Measurements from ENCODE around the gene RNF167.
A peak's percentile ranks its signal among the peaks of the same experiment; 100 is the strongest.

The RNF167 gene

GRCh38 chr17:4939796-4940554 lies at the start of gene RNF167, which contains the start of gene SLC25A11:
RNF167 (plus strand) TSS chr17:4940268; CDS start chr17:4940910, 642 bp downstream.
SLC25A11 (minus strand) TSS chr17:4940046; CDS start chr17:4939910, 136 bp downstream.
- peak; percentile 98 to 99 (median 98) for DNase-seq

GRCh38 chr17:4891411-4892410 lies 48.4 kb upstream of the RNF167 start:
- no peak for DNase-seq

- no peak for DNase-seq
These were observed 47.4 kb upstream of the RNF167 start for GRCh38 chr17:4892499-4893221.

- no peak for DNase-seq
These were observed 46.8 kb upstream of the RNF167 start for GRCh38 chr17:4893272-4893671.

GRCh38 chr17:4893721-4894560 lies 46.1 kb upstream of the RNF167 start:
- DNase-seq: no peak

GRCh38 chr17:4895121-4895520 lies 44.9 kb upstream of the RNF167 start:
- DNase-seq: no peak

- no peak for DNase-seq
These were observed 44.3 kb upstream of the RNF167 start for GRCh38 chr17:4895657-4896331.

GRCh38 chr17:4896332-4897197 lies 43.5 kb upstream of the RNF167 start:
- DNase-seq: no peak

- no peak for DNase-seq
These were observed 42.8 kb upstream of the RNF167 start for GRCh38 chr17:4897198-4897687.

GRCh38 chr17:4897785-4898184 lies 42.3 kb upstream of the RNF167 start:
- DNase-seq: no peak

- no peak for DNase-seq
These were observed 41.7 kb upstream of the RNF167 start for GRCh38 chr17:4898351-4898750.

- no peak for DNase-seq
These were observed 41.1 kb upstream of the RNF167 start for GRCh38 chr17:4898927-4899326.

- peak in 1 of 3 experiments; percentile 13 for DNase-seq
These were observed 40.5 kb upstream of the RNF167 start, which contains the start of gene C17orf107 for GRCh38 chr17:4899341-4900230. C17orf107 (plus strand) TSS chr17:4899536; CDS start chr17:4899763, 227 bp downstream.

GRCh38 chr17:4900231-4901107 lies 39.6 kb upstream of the RNF167 start:
- no peak for DNase-seq

GRCh38 chr17:4901108-4901647 lies 38.9 kb upstream of the RNF167 start:
- no peak for DNase-seq

GRCh38 chr17:4901648-4902344 lies 38.3 kb upstream of the RNF167 start:
- DNase-seq: no peak

GRCh38 chr17:4902540-4902939 lies 37.5 kb upstream of the RNF167 start:
- DNase-seq: no peak

Measured in NCI-H1417 (cell line).